ENCODE results near the gene C21orf58. TPM values are rescaled to one million over a fixed set of nuclear protein-coding genes. Genes with fewer than 3 reads are reported as not detected.

The C21orf58 gene
- polyA plus RNA-seq, 1 experiment, result 4.1 TPM

- no peak for TF ChIP-seq CTCF (IDR thresholded peaks at IDR 0.05; ENCODE audit: insufficient read depth, low read depth, low read length)
- no peak overlapping the region for H3K4me3 ChIP-seq (ENCODE audit: low read depth, low read length)
- POLR2A ChIA-PET, result no interaction called here
- H3K36me3 ChIP-seq (ENCODE audit: control insufficient read depth, insufficient read depth, low read length), result peaks cover 23% of the 10 kb centered on the region
- no peak for DNase-seq (ENCODE audit: low read depth)
- H3K27me3 ChIP-seq (ENCODE audit: control insufficient read depth, insufficient read depth, low read length), result no peaks in the 10 kb centered on the region
- CTCF ChIA-PET, result interaction anchor here (0.6 to 0.8 kb wide), 2 partner anchors 96 to 220 kb away, joined by 3 read pairs; partner anchors contain the start of gene DIP2A
Observed at GRCh38 chr21:46362946-46363345, 39.3 kb upstream of the C21orf58 start.

- POLR2A ChIA-PET, result no interaction called here
- CTCF ChIA-PET, result no interaction called here
- Histone ChIP-seq H3K4me3 (ENCODE audit: low read depth, low read length) (no peak overlapping the region), H3K27me3 (ENCODE audit: control insufficient read depth, insufficient read depth, low read length) (no peaks in the 10 kb centered on the region), H3K36me3 (ENCODE audit: control insufficient read depth, insufficient read depth, low read length) (peaks cover 25% of the 10 kb centered on the region)
- TF ChIP-seq CTCF (IDR thresholded peaks at IDR 0.05; ENCODE audit: insufficient read depth, low read depth, low read length), result no peak
- no peak for DNase-seq (ENCODE audit: low read depth)
Observed at GRCh38 chr21:46361935-46362334, 38.3 kb upstream of the C21orf58 start.

- TF ChIP-seq CTCF (IDR thresholded peaks at IDR 0.05; ENCODE audit: insufficient read depth, low read depth, low read length), result no peak
- H3K4me3 ChIP-seq (ENCODE audit: low read depth, low read length), result no peak overlapping the region
- no peak for DNase-seq (ENCODE audit: low read depth)
- ChIA-PET CTCF (no interaction called here), POLR2A (no interaction called here)
- peaks cover 22% of the 10 kb centered on the region for H3K36me3 ChIP-seq (ENCODE audit: control insufficient read depth, insufficient read depth, low read length)
- H3K27me3 ChIP-seq (ENCODE audit: control insufficient read depth, insufficient read depth, low read length), result no peaks in the 10 kb centered on the region
Observed at GRCh38 chr21:46361176-46361575, 37.5 kb upstream of the C21orf58 start.

- Histone ChIP-seq H3K4me3 (ENCODE audit: low read depth, low read length) (no peak overlapping the region), H3K27me3 (ENCODE audit: control insufficient read depth, insufficient read depth, low read length) (no peaks in the 10 kb centered on the region), H3K36me3 (ENCODE audit: control insufficient read depth, insufficient read depth, low read length) (peaks cover 30% of the 10 kb centered on the region)
- TF ChIP-seq CTCF (IDR thresholded peaks at IDR 0.05; ENCODE audit: insufficient read depth, low read depth, low read length), result no peak
- no peak for DNase-seq (ENCODE audit: low read depth)
- POLR2A ChIA-PET, result no interaction called here
- CTCF ChIA-PET, result no interaction called here
Observed at GRCh38 chr21:46357684-46358425, 34.2 kb upstream of the C21orf58 start.

- POLR2A ChIA-PET, result no interaction called here
Observed at GRCh38 chr21:46357335-46357604, 33.6 kb upstream of the C21orf58 start.

More at GRCh38 chr21:46357335-46357604, 33.6 kb upstream of the C21orf58 start:
- no peak overlapping the region for H3K4me3 ChIP-seq (ENCODE audit: low read depth, low read length)
- CTCF ChIA-PET, result no interaction called here
- H3K27me3 ChIP-seq (ENCODE audit: control insufficient read depth, insufficient read depth, low read length), result no peaks in the 10 kb centered on the region
- no peak for TF ChIP-seq CTCF (IDR thresholded peaks at IDR 0.05; ENCODE audit: insufficient read depth, low read depth, low read length)
- no peak for DNase-seq (ENCODE audit: low read depth)
- H3K36me3 ChIP-seq (ENCODE audit: control insufficient read depth, insufficient read depth, low read length), result peaks cover 33% of the 10 kb centered on the region
